H1 (cell line): ENCODE results near the gene MYDGF. TPM values are rescaled to one million over a fixed set of nuclear protein-coding genes. Genes with fewer than 3 reads are reported as not detected.

Experiments used
- CTCF ChIA-PET: fragments of 300-600 bp; sonication (Branson Sonifier 250); formaldehyde crosslinking; loops from one replicate; lab custom pipeline; 2021; ENCODE audit not compliant: partially characterized antibody; lab: Charles Lee
- POLR2A ChIA-PET: fragments of 300-600 bp; sonication (Branson Sonifier 250); formaldehyde crosslinking; loops from one replicate; lab custom pipeline; 2021; ENCODE audit warnings: inconsistent platforms; ENCODE audit not compliant: partially characterized antibody; lab: Charles Lee
- DNase-seq, 2 experiments: peaks; one replicate each; pipeline versions ENCODE4 v3.0.0 to v3.0.0-alpha.2; 2010 to 2022; ENCODE audit warnings: low spot score in 2 of 2, low read depth in 1 of 2, mixed read lengths in 1 of 2
- FAIRE-seq: peaks from 2 replicates; lab custom pipeline; 2011; peaks lifted over from hg19 to GRCh38; lab: Jason Lieb, UNC
- H2AFZ ChIP-seq: 2 replicates; pipeline ENCODE4 v1.8.1; 2012; ENCODE audit warnings: low read length, inconsistent platforms
- H2AK5ac ChIP-seq: 2 replicates; pipeline ENCODE4 v1.6.1; 2013; ENCODE audit warnings: low read depth, low read length
- H2BK120ac ChIP-seq: replicated peaks from 2 replicates; pipeline ENCODE3; 2013; ENCODE audit warnings: low read depth, low read length, inconsistent platforms
- H2BK12ac ChIP-seq: 2 replicates; pipeline ENCODE4 v1.6.1; 2013; ENCODE audit warnings: low read depth, low read length
- H2BK15ac ChIP-seq: 2 replicates; pipeline ENCODE4 v1.6.1; 2013; ENCODE audit warnings: low read length
- H2BK20ac ChIP-seq: 2 replicates; pipeline ENCODE4 v1.6.1; 2013; ENCODE audit warnings: low read length
- H2BK5ac ChIP-seq: 2 replicates; pipeline ENCODE4 v1.6.1; 2013; ENCODE audit warnings: low read depth, low read length
- H3K14ac ChIP-seq: 2 replicates; pipeline ENCODE4 v1.6.1; 2013; ENCODE audit warnings: inconsistent platforms; ENCODE audit not compliant: insufficient read length
- H3K18ac ChIP-seq: 2 replicates; pipeline ENCODE4 v1.6.1; 2013; ENCODE audit warnings: low read length; ENCODE audit errors: extremely low read depth
- H3K23ac ChIP-seq: 2 replicates; pipeline ENCODE4 v1.6.1; 2013; ENCODE audit warnings: inconsistent platforms; ENCODE audit not compliant: insufficient read length
- H3K23me2 ChIP-seq: 2 replicates; pipeline ENCODE4 v1.6.1; 2013; ENCODE audit warnings: low read depth, low read length
- H3K27ac ChIP-seq: 2 replicates; pipeline ENCODE4 v1.6.1; 2011; ENCODE audit warnings: low read depth, low read length, inconsistent platforms
- H3K27me3 ChIP-seq, 4 experiments: replicated peaks in 1 of 4; 1 replicate in 1 of 4; 2 replicates in 3 of 4; pipeline versions ENCODE4 v1.6.1 to v1.8.1; 2011 to 2013; ENCODE audit warnings: low read length in 3 of 4, mild to moderate bottlenecking in 3 of 4, inconsistent platforms in 2 of 4, mixed read lengths in 2 of 4, moderate library complexity in 1 of 4; ENCODE audit not compliant: control insufficient read depth in 3 of 4, insufficient read depth in 3 of 4; ENCODE audit errors: extremely low read depth in 1 of 4
- H3K36me3 ChIP-seq, 4 experiments: 2 replicates each; pipeline versions ENCODE4 v1.6.1 to v1.8.1; 2011 to 2013; ENCODE audit warnings: mild to moderate bottlenecking in 4 of 4, low read length in 3 of 4, moderate library complexity in 2 of 4, control low read depth in 1 of 4, inconsistent platforms in 1 of 4; ENCODE audit not compliant: insufficient read depth in 4 of 4, control insufficient read depth in 2 of 4
- H3K4ac ChIP-seq: replicated peaks from 2 replicates; pipeline ENCODE3; 2013; ENCODE audit warnings: low read length, low read depth, mixed read lengths, inconsistent platforms; ENCODE audit not compliant: insufficient read length
- H3K4me1 ChIP-seq, 4 experiments: replicated peaks in 1 of 4; 1 replicate in 1 of 4; 2 replicates in 3 of 4; pipeline versions ENCODE4 v1.6.1 to v1.8.1; 2011 to 2013; ENCODE audit warnings: low read length in 3 of 4, inconsistent platforms in 2 of 4, mixed read lengths in 1 of 4; ENCODE audit not compliant: insufficient read depth in 4 of 4, control insufficient read depth in 3 of 4
- H3K4me2 ChIP-seq, 2 experiments: 2 replicates each; pipeline versions ENCODE4 v1.6.1 to v1.8.1; 2011 to 2013; ENCODE audit warnings: low read depth in 2 of 2, low read length in 2 of 2, control low read depth in 1 of 2, inconsistent platforms in 1 of 2, mild to moderate bottlenecking in 1 of 2; ENCODE audit not compliant: insufficient read depth in 1 of 2
- H3K4me3 ChIP-seq, 4 experiments: fragments of 200-600, 300-600 bp in 1 of 4; sonication (generic), shearing (Covaris generic), sonication (Bioruptor Twin) in 1 of 4; 2 replicates each; pipeline versions ENCODE4 v1.5.1 to v1.8.1; 2011 to 2016; ENCODE audit warnings: low read length in 4 of 4, low read depth in 3 of 4, control low read depth in 2 of 4, inconsistent platforms in 2 of 4, mild to moderate bottlenecking in 2 of 4, mixed read lengths in 1 of 4, moderate library complexity in 1 of 4; ENCODE audit not compliant: insufficient read depth in 2 of 4; ENCODE audit errors: extremely low read depth in 1 of 4
- H3K56ac ChIP-seq: replicated peaks from 2 replicates; pipeline ENCODE3; 2013; ENCODE audit warnings: low read depth, mild to moderate bottlenecking, mixed read lengths, low read length, inconsistent platforms; ENCODE audit not compliant: insufficient read length
- H3K79me1 ChIP-seq: 2 replicates; pipeline ENCODE4 v1.6.1; 2013; ENCODE audit warnings: low read depth, low read length, control low read depth
- H3K79me2 ChIP-seq, 2 experiments: 2 replicates each; pipeline versions ENCODE4 v1.6.1 to v1.8.1; 2012 to 2013; ENCODE audit warnings: low read length in 2 of 2, mild to moderate bottlenecking in 2 of 2, inconsistent platforms in 1 of 2; ENCODE audit not compliant: insufficient read depth in 2 of 2, control insufficient read depth in 1 of 2
- H3K9ac ChIP-seq, 4 experiments: replicated peaks in 1 of 4; 1 replicate in 1 of 4; 2 replicates in 3 of 4; pipeline versions ENCODE4 v1.6.1 to v1.8.1; 2011 to 2013; ENCODE audit warnings: low read depth in 3 of 4, low read length in 3 of 4, control low read depth in 2 of 4, mild to moderate bottlenecking in 2 of 4, moderate library complexity in 2 of 4, inconsistent platforms in 1 of 4; ENCODE audit errors: extremely low read depth in 1 of 4
- H3K9me3 ChIP-seq, 2 experiments: 2 replicates each; pipeline versions ENCODE4 v1.6.1 to v1.8.1; 2012 to 2013; ENCODE audit warnings: mild to moderate bottlenecking in 2 of 2, moderate library complexity in 2 of 2, control low read depth in 1 of 2, inconsistent platforms in 1 of 2, low read depth in 1 of 2, low read length in 1 of 2, mixed read lengths in 1 of 2; ENCODE audit not compliant: insufficient read depth in 2 of 2
- H4K20me1 ChIP-seq, 2 experiments: replicated peaks in 1 of 2; 2 replicates each; pipeline versions ENCODE3 to v1.8.1; 2011 to 2013; ENCODE audit warnings: inconsistent platforms in 2 of 2, low read length in 2 of 2, mild to moderate bottlenecking in 1 of 2; ENCODE audit not compliant: insufficient read depth in 2 of 2, control insufficient read depth in 1 of 2
- H4K5ac ChIP-seq: 2 replicates; pipeline ENCODE4 v1.6.1; 2013; ENCODE audit warnings: low read length, low read depth, mixed read lengths, inconsistent platforms; ENCODE audit not compliant: insufficient read length
- H4K8ac ChIP-seq: 2 replicates; pipeline ENCODE4 v1.8.0; 2013; ENCODE audit warnings: mild to moderate bottlenecking, moderate library complexity, low read length, inconsistent platforms; ENCODE audit not compliant: insufficient read depth; ENCODE audit errors: extremely low read depth
- H4K91ac ChIP-seq: replicated peaks from 2 replicates; pipeline ENCODE3; 2013; ENCODE audit warnings: low read length, mixed read lengths, inconsistent platforms; ENCODE audit not compliant: insufficient read length
- CBX8 ChIP-seq: fragments of 300-800, 300-1000 bp; sonication (generic); IDR thresholded peaks from 2 replicates; pipeline ENCODE4 v1.7.1; 2016; ENCODE audit warnings: low read depth, low read length, borderline replicate concordance
- EP300 ChIP-seq, 2 experiments: IDR thresholded peaks; 1 replicate in 1 of 2; 2 replicates in 1 of 2; pipeline ENCODE4 v1.6.1; 2011 to 2012; ENCODE audit warnings: low read depth in 2 of 2, low read length in 2 of 2, mild to moderate bottlenecking in 2 of 2, borderline replicate concordance in 1 of 2, inconsistent platforms in 1 of 2, moderate library complexity in 1 of 2
- EZH2 ChIP-seq: fragments of 200-600 bp; sonication (generic); IDR thresholded peaks from 2 replicates; pipeline ENCODE4 v1.7.1; 2012; ENCODE audit warnings: low read depth, mild to moderate bottlenecking, moderate library complexity, low read length, inconsistent platforms; ENCODE audit not compliant: severe bottlenecking
- MAFK ChIP-seq: IDR thresholded peaks from 2 replicates; pipeline ENCODE4 v1.6.1; 2012; ENCODE audit warnings: low read depth, mild to moderate bottlenecking, improper control_type of control experiment, low read length
- WGBS, 2 experiments: shearing (Covaris generic) in 1 of 2; methylation state at CpG; one replicate each; pipeline versions ENCODE4 v1.1.6 to v1.1.7; 2013 to 2015; ENCODE audit warnings: low lambda C conversion rate in 2 of 2, mixed read lengths in 2 of 2, inconsistent platforms in 1 of 2, low coverage in 1 of 2, missing lambda C conversion rate in 1 of 2; ENCODE audit not compliant: insufficient replicate concordance in 2 of 2, insufficient coverage in 1 of 2, insufficient read length in 1 of 2; ENCODE audit errors: extremely low coverage in 1 of 2, missing lambda C conversion rate in 1 of 2; 5-methylcytosine and 5-hydroxymethylcytosine counted together
- polyA plus RNA-seq, 7 experiments: library from polyadenylated mRNA; depleted of rRNA in 3 of 7; stranded (reverse) in 5 of 7; unstranded in 2 of 7; fragments of >200 nt in 5 of 7; fragments of 200-250 nt in 2 of 7; gene quantifications; 1 replicate in 5 of 7; 2 replicates in 1 of 7; 4 replicates in 1 of 7; pipeline versions ENCODE4 v1.2.1 to v1.2.3, GENCODE V29; 2011 to 2013; ENCODE audit warnings: missing spikeins in 2 of 7, mixed read lengths in 2 of 7
- total RNA-seq: library from RNA; stranded (reverse); fragmentation: NEBNext Ultra II Directional; extraction: Animal tissue kit (Norgen Biotek cat#: 25700); gene quantifications from 2 replicates; pipeline ENCODE4 v1.2.1, GENCODE V29; 2021

MYDGF gene
- total and polyA plus RNA-seq, 2 of the 8 experiments (the other 6 are each of a cell fraction or from before 2014, with no cell fraction given): 40.6 to 51.1 TPM

DNA sequence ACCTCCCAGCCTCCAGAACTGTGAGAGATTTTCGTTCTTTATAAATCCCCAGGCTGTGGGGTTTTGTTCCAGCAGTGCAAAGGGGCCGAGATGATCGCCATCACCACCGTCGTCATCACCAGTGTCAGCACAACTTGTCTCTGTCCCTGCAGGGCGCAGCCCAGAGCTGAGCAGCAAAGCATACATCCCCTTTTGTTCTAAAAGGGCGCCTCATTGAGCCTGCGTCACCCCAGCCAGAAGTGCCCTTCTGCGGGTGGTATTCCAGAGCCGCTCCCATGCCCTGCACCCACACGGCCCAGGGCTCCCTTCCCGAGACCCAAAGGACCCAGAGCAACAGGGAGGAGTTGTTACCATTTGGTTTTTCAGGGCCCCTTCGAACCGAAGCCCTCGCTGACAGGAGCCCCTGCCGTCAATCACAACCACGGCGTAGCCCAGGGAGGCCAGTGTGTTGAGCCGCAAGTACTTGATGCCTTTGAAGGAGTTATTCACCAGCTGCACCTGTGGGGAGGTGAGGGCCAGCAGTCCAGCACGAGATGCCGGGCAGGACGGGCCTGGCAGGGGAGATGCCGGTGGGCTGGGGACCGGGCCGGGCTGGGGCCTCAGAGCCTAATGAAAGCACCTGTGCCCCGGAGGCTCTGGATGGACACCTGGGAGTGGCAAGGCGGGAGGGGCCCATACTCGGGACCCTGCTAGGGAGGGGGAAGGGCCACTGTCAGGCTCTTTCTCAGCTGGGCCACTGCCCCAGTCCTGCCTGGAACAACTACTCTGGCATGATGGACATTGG is 14.4 kb upstream of the MYDGF start:
- H3K4me1 ChIP-seq: no peaks in the 10 kb centered on the region; a peak in 1 of 7 replicates
- no peak for DNase-seq
- H2BK20ac ChIP-seq: no peak overlapping the region
- H3K4ac ChIP-seq: no peak overlapping the region
- WGBS, 2 experiments: 96% methylated on average over 28 of the region's 28 CpGs; no CpG with 5 or more reads in 1 of the 2 experiments
- FAIRE-seq: no peak
- no peaks in the 10 kb centered on the region for H3K27me3 ChIP-seq
- H3K4me2 ChIP-seq: no peak overlapping the region
- no peaks in the 10 kb centered on the region for H3K23me2 ChIP-seq
- no peak overlapping the region for H3K18ac ChIP-seq
- H3K23ac ChIP-seq: no peak overlapping the region
- no peaks in the 10 kb centered on the region for H3K9me3 ChIP-seq
- no peaks in the 10 kb centered on the region for H3K79me1 ChIP-seq
- POLR2A ChIA-PET: interaction anchor here (1.1 kb wide), 1 partner anchor 11 kb away, joined by 3 read pairs; no protein-coding TSS in a partner anchor
- TF ChIP-seq MAFK: no peak
- TF ChIP-seq EZH2: no peak
- no peak for TF ChIP-seq CBX8
- no peak for TF ChIP-seq EP300 (IDR thresholded peaks at IDR 0.05; ENCODE audit: borderline replicate concordance in 1 of 2, low read depth in 2 of 2, low read length in 2 of 2)
- TF ChIP-seq, all 59 proteins: peak for 0
- Histone ChIP-seq H2BK5ac (no peak overlapping the region), H2BK12ac (no peak overlapping the region), H3K36me3 (peaks cover 0 to 24% (median 8%) of the 10 kb centered on the region in 4 experiments; a peak in 4 of 8 replicates), H3K14ac (no peak overlapping the region), H3K79me2 (no peaks in the 10 kb centered on the region), H3K4me3 (no peak overlapping the region), H2BK120ac (no peak overlapping the region), H4K8ac (no peak overlapping the region), H2AFZ (no peak overlapping the region), H2AK5ac (no peak overlapping the region), H3K9ac (no peak overlapping the region), H3K56ac (no peak overlapping the region), H4K91ac (no peak overlapping the region), H3K27ac (no peak overlapping the region), H4K5ac (no peak overlapping the region), H4K20me1 (peaks cover 2 to 5% of the 10 kb centered on the region in 2 experiments), H2BK15ac (no peak overlapping the region)
- CTCF ChIA-PET: no interaction called here
